Effector memory CD8-positive, alpha-beta T cell (primary cell): ENCODE data around the gene ZSCAN5C.

Source experiments
- ATAC-seq: fragments of 150-1000 bp; cut with Tn5 transposase; replicated peaks from 2 replicates; pipeline ENCODE4 v1.10.0; 2021; ENCODE audit warnings: mild to moderate bottlenecking, moderate library complexity
- DNase-seq, 3 experiments: peaks; one replicate each; pipeline ENCODE4 v3.0.0; 2021
- H3K27ac Mint-ChIP-seq, 2 donors: one replicate each; pipeline ENCODE4 v1.8.0; 2022; ENCODE audit warnings: mild to moderate bottlenecking in 2 of 2, mixed read lengths in 2 of 2, moderate library complexity in 2 of 2
- H3K27me3 Mint-ChIP-seq, 2 donors: one replicate each; pipeline ENCODE4 v1.8.0; 2022; ENCODE audit warnings: mixed read lengths in 2 of 2
- H3K36me3 Mint-ChIP-seq: one replicate; pipeline ENCODE4 v1.8.0; 2022; ENCODE audit warnings: mild to moderate bottlenecking, moderate library complexity, mixed read lengths; ENCODE audit not compliant: insufficient read depth
- H3K4me1 Mint-ChIP-seq, 2 donors: one replicate each; pipeline ENCODE4 v1.8.0; 2022; ENCODE audit warnings: low read depth in 2 of 2, mixed read lengths in 2 of 2
- H3K4me3 Mint-ChIP-seq, 2 donors: one replicate each; pipeline ENCODE4 v1.8.0; 2022; ENCODE audit warnings: mild to moderate bottlenecking in 2 of 2, mixed read lengths in 2 of 2, moderate library complexity in 2 of 2
- H3K9me3 Mint-ChIP-seq, 2 donors: one replicate each; pipeline ENCODE4 v1.8.0; 2022; ENCODE audit warnings: mixed read lengths in 2 of 2

ZSCAN5C gene

DNA sequence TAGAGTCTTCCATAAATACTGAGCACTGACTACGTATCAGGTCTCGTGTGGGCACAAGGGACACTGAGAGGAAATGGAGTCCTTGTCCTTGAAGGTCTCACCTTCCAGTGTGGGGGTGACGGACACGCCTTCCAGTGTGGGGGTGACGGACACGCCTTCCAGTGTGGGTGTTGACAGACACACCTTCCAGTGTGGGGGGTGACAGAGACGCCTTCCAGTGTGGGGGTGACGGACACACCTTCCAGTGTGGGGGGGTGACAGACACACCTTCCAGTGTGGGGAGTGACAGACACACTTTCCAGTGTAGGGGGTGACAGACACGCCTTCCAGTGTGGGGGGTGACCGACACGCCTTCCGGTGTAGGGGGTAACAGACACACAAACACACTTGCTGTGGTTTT is 56.2 kb downstream of the ZSCAN5C start:
- Mint-ChIP-seq H3K36me3 (peaks cover 3% of the 10 kb centered on the region), H3K27ac (no peak overlapping the region), H3K9me3 (no peaks in the 10 kb centered on the region), H3K4me1 (no peaks in the 10 kb centered on the region), H3K27me3 (peaks cover 0 to 9% of the 10 kb centered on the region in 2 donors), H3K4me3 (no peak overlapping the region)
- no peak for ATAC-seq
- no peak for DNase-seq
